SHP77 treated with DMSO at 0.1 percent for 48 hours (cell line): ENCODE data around the gene URM1.

Experiments
- DNase-seq: peaks from one replicate; lab custom pipeline; 2025; lab: John Stamatoyannopoulos, UW

Gene URM1

DNA sequence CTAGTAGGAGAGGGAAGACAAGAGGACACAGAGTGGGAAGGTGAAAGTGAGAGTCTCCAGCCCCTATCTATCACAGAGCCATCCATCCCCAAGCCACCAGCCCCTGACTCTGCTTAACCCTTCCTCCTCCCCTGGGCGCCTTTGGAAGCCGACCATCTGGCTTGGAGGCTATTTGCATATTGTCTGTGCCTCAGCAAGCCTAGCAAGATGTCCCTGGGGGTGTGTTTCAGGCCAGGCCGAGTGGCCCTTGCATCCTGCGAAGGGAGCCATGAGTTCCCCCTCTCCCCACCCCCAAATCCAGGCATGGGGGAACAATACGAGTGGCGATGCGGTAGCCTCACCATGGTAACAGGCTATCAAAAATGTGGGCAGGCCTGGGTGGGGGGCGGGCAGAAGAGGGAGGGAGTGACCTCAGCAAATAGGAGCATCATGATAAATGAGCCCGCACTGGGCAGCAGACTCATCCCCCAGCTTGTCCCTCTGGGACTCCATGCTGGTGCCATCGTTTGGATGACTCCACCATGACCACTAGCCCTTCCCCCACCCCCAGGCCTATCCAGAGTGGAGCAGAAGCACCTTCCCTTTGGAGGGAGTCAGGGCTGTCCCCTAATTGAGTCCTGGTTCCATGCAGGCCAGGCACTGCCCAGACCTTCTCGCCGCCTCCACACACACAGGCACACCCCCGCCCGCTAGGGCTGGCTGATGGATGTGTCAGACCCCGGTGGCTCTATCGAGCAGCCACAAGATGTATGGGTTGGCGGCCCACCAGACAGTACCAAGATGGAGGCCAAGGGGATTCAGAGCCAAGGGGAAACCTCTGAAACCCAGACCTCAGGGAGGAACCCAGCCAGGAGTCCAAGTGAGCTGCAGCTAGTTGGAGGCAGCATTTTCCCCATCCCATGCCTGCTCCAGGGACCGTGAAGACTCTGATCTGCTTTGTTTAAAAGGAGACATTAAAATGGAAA lies 14.6 kb downstream of the URM1 start:
- DNase-seq, result no peak

DNA sequence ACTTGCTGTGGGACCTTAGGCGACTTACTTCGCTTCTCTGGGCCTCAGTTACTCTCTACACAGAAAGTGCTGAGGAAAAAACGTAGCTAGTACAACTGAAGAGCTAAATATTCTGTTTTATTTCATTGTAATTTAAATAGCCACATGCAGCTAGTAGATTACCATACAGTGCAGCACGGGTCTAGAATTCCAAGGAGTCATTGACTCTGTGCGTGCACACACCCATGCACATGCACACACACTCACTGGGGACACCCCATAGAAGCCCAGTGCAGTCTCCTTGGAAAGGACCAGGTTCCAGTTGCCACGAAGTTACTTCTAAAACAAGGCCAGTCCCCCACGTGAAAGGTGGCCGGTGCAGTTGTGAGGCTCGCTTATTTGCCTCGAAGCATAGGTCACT lies 17.0 kb downstream of the URM1 start:
- no peak for DNase-seq

DNA sequence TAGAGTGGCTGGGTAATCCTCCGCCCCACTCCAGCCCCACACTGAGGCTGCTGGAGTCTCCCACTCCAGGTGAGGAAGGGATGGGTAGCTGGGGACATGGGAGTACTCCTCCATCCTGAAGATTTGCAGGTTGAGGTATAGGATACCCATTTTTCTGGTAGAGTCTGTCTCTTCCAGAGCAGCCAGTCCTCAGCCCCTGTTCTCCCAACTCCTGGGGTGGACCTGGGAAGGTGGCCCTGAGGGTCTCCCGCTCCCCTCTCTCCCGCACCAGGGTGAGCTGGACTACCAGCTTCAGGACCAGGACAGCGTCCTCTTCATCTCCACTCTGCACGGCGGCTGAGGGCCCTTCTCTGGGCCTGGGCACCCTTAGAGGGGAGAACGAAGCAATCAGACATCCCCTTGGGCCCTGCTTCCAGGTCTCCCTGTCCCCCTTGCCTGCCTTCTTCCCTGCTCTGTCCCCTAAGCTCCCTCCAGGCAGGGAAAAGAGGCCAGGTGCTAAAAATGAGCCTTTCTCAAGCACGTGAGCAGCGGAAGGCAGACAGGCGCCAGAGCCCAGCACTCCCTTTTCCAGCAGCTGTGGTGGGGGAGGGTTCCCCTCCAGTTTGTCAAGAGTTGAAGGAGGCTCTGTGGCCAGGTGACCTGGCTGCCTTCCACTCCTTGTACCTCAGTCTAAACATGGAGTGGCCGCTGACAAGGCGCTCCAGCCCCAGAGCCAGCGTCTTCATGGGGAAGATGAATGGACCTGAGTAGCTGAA lies 18.4 kb downstream of the URM1 start:
- DNase-seq, result no peak

DNA sequence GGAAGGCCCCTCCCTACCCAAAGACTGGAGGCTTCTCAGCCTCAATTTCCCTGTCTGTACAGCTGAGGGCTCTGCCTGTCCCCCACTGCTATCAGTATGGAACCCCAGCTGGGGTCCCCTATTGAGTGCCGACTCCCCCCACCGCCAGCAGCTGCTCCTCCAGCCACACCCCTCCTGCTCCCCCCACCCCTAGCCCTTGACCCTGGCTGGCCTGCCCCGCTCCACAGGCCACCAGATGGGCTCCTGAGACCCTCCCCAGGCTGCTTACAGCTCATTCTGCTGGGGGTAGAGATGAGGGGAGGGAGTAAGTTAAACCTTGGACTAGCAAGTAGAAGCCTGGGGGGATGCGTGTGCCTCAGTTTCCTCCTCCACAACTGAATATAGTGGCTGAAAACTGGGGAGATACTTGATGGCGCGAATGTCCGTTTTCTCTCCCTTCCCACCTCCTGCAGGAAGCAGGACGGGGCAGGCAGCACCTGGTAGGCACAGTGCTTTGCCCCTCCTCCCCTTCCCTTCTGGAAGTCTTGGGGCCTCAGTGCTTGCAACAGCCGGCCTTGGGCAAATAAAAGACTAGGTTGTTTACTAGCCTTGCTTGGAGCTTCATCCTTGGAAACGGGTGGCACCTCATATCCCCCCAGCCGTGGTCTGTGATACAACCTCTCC lies 19.1 kb downstream of the URM1 start:
- DNase-seq, result no peak

DNA sequence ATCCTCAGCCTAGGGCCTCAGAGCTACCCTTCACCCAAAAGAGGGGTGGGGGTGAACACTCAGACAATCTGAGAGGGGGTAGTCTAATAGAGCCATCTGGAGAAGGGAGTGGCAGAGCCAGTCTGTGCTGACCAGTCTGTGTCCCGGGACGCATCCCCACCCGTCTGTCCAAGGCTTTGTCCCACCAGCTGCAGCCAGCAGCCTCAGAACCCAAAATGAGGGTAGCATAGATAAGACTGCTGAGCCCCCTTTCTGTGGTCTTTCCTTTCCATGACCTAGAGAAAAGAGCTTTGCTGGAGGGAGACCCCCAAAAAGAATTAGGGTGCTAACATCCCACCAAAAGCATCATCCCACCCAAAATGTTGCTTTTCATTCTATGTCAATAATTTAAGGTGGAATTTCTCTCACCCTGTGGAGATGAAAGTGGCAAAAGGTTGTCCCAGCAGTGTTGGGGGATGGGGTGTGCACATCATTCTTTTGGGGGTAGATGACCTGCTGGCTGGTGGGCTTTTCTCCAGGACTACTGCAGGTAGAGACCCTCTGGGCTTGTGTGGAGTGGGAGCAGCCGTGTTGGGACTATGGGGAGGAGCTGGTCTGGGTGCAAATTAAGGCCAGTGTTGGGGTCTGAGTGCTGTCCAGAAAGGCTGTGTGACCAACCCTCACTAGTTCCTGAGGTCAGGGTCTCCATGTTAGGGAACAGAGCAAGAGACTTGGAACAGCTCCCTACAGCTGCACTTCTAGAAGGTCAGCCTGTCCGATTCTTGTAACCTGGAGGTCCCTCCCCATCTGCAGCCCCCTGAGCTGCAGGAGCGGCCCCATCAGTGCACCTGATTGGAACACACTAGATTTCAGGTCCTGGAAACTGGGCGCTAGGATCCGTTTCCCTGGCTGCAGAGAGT lies 19.9 kb downstream of the URM1 start:
- no peak for DNase-seq

DNA sequence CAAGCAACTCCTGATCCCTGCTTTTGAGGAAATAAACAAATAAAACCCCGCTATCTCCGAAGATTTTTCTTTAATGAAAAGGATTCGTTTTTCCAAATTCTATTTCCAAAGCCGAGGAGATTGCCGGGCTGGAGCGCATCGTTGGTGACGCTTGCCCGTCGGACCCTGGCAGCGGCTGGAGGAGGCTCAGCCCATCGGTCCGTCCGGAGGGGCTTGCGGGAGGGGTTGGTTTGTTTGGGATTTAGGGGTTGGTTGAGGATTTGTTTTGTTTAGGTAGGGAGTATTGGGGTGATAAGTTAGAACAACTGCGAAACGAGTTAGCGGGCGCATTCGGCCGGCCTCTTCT lies 20.8 kb downstream of the URM1 start:
- no peak for DNase-seq

DNA sequence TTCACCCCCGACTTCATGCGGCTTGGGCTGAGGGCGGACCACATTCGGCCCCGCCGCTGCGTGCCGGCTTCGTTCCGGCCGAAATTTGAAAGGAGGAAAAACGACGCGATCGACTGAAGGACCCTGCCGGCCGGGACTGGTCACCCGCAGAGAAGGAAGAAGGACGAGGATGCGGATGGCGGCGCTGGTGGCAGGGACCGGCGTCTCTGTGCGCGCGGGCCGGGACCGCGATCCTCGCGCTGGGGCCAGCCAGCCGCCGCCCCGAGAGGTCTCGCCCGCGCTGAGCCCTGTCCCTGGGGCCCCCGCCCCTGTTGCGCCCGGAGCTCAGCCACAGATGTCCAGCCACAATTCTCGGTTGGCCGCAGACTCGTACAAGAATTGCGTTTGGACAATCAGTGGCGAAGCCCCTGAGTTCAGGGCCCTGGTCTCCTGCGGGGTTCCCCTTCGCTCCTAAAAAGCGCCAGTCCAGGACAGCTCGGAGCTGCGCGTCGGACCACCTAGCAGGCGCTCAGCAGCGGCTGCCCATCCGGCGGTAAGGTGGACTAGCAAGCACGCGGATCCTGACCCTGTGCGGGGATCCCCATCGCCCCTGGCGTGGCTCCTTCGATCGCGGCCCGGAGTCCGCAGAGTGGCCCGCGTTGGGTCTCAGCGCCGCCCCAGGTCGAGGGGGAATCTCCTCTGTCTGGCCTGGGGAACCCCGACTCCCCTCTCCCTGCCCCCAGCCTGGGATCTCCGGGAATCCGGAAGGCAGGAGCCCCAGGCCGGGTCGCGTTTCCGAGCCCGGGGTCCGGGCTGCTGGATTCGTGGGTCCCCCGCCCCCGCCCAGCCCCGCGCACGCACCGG lies 21.3 kb downstream of the URM1 start:
- DNase-seq, result no peak

DNA sequence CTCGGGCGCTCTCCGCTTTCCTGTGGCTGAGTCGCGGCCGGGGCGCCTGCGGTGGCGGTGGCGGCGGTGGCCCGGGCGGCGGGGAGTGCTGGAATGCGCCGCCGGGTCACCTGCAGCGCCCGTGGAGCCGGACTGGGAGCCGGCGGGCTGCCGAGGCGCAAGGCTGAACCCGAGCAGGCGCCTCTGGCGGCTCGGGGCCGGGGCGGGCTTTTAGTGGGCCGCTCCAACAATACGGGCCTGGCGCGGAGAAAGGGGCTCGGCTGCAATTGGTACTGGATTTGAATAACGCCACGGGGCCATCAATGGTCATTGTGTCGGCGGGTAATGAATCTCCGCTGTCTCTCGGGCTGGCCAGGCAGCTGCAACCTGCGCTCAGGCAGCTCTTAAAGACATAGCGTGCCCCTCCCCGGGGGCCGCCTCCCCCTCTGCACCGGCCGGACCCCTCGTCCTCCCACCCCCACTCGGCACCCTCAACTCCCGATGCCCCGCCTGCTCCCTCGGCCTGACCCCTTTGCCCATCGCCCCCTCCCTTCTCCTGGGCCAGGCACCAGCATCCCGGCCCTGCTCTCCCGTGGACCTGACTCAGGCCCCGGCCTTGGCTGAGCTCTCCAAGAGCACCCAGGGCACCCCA lies 22.1 kb downstream of the URM1 start:
- no peak for DNase-seq

DNA sequence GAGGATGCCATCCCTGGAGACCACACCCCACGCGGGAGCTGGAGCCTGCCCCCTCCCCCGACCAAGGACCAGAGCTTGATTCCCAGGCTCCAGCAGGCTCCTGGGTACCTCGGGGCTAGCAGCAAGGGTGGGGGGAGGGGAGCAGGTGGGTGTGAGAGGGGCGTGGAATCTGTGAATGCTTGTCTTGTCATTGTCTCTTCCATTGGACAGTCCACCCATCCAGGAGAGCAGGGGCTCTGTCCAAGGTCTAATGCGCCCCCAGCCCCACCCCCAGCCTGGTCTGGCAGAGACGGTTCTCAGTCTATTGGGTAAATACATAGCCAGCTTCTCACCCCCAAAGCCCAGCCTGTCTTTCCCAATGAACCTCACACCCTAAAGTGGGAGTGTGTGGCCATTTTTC lies 22.8 kb downstream of the URM1 start:
- DNase-seq, result no peak

DNA sequence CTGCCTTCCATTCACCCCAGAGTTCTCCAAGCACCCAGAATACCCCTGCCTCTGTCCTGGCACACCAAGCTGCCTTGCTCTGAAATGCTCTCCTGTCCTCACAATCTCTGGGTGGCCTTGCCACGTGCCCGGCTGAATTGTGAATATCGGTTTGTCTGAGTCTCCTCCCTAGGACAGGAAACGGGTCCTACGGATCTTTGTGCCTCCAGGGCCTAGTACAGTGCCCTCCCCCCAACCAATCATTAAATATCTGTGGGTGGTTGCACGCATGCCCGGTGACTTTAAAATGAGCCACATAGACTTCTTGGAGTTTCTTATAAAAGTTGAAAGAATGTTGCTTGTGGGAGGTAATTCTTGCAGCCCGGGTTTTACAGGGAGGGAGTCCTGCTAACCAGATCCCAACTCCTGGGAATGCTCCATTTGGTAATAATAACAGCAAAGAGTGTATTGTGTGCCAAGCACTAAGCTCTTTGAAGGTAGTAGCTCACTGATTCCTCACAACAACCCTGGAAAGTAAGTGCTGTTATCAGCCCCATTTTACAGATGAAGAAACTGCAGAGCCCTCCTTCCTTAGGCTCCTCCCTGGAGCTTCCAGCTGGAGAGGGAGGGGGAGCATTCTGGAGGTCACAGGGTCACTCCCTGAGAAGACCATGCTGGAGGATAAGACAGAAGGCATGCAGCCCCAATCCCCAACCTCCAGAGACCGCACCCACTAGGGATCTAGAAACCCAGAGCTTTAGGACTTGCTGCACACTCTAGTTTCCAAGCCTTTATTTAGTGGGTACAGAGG lies 23.4 kb downstream of the URM1 start:
- no peak for DNase-seq

DNA sequence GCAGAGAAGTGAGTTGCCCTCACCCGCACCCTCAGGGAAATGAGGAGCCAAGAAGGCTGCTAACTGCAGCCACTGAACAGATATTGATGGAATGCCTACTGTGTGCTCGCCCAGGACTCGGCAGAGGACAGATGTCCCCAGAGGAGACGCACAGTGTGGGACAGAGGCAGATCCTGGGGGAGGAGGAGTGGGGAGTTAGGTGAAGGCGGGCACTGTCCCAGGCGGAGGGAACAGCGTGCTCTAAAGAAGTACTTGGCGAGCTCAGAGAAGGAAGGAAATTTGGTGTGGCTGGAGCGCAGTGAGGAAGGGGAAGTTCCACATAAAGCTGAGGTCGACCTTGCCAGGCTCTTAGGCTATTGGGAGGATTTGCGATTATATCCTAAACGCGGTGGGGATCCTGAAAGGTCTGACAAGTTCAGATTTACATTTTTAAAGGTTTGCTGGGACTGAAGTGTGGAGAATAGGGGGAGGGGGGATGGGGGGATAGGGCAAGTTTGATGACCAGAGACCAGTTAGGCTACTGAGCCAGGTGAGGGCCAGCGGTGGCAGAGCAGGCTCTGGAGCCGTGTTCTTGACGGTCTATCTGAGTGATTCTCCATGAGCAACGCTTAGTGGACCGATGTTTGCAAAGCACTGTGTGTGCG lies 25.9 kb downstream of the URM1 start:
- DNase-seq, result no peak

DNA sequence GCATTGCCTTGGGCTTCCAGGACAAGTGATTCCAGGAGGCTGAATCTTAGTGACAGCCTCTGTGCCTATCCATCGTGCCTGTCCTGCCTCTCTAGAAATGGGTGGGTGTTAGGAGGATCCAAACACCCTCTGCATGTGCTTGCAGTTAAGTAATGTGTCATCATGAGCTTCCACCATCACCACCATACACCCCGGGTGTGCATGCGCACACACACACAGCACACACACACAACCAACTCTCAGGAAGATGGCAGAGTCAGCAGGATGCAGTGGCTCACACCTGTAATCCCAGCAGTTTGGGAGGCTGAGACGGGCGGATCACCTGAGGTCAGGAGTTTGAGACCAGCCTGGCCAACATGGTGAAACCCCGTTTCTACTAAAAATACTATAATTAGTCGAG lies 26.7 kb downstream of the URM1 start:
- no peak for DNase-seq

DNA sequence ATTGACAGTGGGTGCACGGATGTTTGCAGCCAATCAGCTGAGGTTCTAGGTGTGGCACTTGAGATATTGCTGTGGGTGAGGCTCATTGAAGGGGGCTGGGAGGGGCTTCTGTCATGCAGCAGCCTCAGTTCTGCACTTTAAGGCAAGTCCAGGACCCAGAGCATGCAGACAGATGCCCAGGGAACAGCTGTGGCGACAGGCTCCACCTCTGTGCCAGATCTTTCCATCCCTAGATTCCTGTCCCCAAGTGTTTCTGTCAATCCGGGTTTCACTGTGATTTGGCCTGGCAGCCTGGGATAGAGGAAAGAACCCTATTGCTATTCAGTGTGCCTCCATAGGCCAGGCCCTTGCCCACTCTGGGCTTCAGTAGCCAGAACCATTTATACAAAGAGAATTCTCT lies 28.7 kb downstream of the URM1 start:
- no peak for DNase-seq

DNA sequence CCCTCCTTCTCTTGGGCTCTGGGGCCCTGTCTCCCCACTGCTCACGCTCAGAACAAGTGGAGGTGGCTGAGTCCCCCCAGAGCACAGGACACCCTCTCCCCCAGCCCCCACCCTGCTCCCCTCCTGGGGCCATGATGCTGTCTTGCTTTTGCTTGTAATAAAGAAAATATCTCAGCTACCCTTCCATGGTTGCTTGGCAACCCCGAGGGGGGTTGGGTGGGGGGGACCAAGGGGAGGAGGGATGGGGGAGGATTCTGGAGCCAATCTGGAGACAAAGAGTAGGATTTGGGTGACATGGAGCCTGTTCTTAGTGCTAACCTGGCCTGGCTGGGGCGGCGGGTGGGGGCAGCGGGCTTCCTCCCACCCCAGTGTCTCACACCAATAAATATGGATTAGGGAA lies 33.4 kb downstream of the URM1 start:
- DNase-seq, result no peak

DNA sequence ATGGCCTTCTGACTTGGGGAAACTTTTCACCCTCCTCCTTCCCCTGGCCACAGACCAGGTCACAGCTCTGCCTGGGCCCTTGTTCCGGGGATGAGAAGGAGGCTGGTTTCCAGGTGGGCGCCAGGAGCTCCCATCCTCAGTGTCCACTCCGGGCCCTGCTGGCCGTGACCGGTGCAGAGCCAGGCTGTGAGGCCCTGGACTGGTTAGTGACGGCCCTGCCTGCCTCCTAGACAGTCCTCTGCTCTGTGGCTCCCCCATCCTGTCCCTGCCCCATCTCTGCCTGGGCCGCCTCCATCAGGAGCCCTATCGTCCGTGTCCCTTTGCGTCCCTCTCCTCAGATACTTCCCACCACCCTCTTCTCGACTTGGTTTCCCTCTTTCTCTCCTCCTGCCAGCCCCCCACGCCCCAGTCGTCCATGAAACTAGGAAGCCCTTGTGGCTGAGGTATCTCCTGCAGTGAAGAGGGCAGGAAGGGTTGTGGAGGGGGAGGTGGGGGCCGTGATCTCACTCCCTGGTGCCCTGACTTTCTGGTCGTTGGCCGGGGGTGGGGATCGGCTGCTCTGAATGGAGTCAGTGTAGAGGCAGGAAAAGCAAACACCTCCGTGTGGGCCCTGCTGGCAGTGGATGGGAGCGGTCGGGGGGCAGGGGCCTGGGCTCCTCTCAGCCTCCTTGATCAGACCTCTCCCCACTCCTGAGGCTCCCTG lies 34.1 kb downstream of the URM1 start:
- DNase-seq, result no peak

DNA sequence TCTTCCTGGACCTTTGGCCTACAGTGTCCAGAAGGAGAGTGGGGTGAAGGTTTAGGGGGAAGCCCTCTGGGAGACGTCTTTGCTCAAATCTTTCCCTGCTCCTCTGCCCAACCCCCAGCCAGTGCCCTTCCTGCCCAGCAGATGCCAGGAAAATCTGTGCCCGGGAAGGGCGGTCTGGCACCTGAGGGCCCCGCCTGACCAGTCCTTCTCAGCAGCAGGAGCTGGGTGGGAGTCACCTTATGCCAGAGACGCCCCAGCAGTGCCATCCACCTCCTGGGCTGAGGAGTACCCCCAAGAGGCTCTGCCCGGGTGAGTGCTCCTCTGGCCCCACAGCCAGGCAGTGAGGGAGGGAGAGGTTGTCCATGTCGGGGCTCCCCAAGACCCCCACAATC lies 34.6 kb downstream of the URM1 start:
- no peak for DNase-seq

DNA sequence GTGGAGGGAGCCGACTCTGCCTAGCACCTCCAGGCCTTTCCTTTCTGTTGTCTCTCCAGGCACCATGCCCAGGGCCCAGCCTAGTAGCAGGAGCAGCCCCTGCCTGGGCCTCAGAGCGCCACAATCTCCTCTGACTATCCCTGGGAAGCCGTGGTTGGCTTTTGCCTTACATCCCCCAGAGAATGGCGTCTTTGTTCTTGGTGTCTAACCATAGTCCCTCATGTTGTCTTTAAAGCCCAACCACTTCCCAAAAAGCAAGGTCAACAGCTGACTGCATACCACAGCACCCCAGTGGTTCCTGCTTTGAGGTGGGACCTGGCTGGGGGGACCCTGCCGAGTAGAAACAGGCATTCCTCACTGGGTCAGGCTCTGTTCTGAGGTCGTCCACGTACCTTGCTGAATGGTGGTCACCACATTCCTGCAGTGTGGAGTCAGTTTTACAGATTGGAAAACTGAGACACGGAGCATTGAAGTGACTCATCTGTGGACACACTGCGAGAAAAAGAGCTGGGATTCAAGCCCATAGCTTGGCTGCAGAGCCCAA lies 35.7 kb downstream of the URM1 start:
- DNase-seq, result no peak

DNA sequence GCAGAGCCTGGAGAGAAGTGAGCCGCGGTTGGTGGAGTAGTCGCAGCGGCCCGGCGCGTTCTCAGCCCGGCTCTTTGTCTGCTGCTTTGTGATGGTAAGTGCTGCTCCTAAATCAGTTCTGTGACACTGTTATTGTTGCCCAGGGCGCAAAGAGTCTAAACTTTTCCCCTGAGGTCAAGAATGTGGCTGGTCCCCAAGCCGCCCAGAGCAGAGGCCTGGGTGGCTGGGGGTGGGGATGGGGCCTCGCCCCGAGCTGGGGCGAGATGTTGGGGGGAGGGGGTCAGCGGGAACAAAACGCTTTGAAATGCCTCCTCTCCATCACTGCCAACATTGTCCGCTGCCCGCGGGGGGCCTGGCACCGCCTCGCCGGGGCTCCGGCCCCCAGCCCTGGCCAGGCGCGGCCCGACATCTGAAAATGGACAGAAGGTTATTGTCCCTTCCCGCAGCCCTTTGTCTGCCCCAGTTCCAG lies 37.8 kb downstream of the URM1 start:
- DNase-seq, result no peak
